AG04450 (cell line): ENCODE measurements around the gene WDR75. TPM values are rescaled to one million over a fixed set of nuclear protein-coding genes. Genes with fewer than 3 reads are reported as not detected.

Source experiments
- CTCF ChIA-PET: fragments of 300-600, 350-600 bp; formaldehyde crosslinking; extraction: SDS; loops from one replicate; lab custom pipeline; 2022; ENCODE audit warnings: antibody characterized with exemption, inconsistent platforms; lab: Charles Lee
- POLR2A ChIA-PET: fragments of 350-600 bp; formaldehyde crosslinking; extraction: SDS; loops from one replicate; lab custom pipeline; 2021; ENCODE audit warnings: antibody characterized with exemption, inconsistent platforms; lab: Yijun Ruan, JAX
- DNase-seq: peaks from one replicate; pipeline ENCODE4 v3.0.0-alpha.2; 2011; ENCODE audit warnings: low read depth, low spot score
- H3K27ac ChIP-seq: one replicate; pipeline ENCODE4 v1.5.1; 2012; ENCODE audit warnings: low read depth, low read length, control low read depth
- H3K27me3 ChIP-seq: one replicate; pipeline ENCODE4 v1.6.0; 2012; ENCODE audit warnings: low read length; ENCODE audit not compliant: control insufficient read depth, insufficient read depth
- H3K4me3 ChIP-seq: 2 replicates; pipeline ENCODE4 v1.5.1; 2011; ENCODE audit warnings: mild to moderate bottlenecking, low read depth, low read length, control low read depth
- H3K9me3 ChIP-seq: 2 replicates; pipeline ENCODE4 v1.5.1; 2012; ENCODE audit warnings: low read length; ENCODE audit not compliant: control insufficient read depth, insufficient read depth
- polyA minus RNA-seq: library from RNA; depleted of rRNA, polyadenylated mRNA; stranded (reverse); fragments of >200 nt; gene quantifications from 2 replicates; pipeline ENCODE4 v1.2.3, GENCODE V29; 2011; rRNA and poly(A)+ RNA removed
- polyA plus RNA-seq: library from polyadenylated mRNA; depleted of rRNA; stranded (reverse); fragments of >200 nt; gene quantifications from 2 replicates; pipeline ENCODE4 v1.2.3, GENCODE V29; 2011; rRNA removed
- TF ChIP-seq, protein P1 (sequence below): IDR thresholded peaks from 2 replicates; pipeline ENCODE4 v1.5.1; 2011; ENCODE audit warnings: low read depth, low read length, control low read depth, inconsistent platforms

Gene WDR75
- polyA plus RNA-seq (28.2 and 48.0 TPM in 2 replicates), polyA minus RNA-seq (55.9 and 65.6 TPM in 2 replicates)

DNA sequence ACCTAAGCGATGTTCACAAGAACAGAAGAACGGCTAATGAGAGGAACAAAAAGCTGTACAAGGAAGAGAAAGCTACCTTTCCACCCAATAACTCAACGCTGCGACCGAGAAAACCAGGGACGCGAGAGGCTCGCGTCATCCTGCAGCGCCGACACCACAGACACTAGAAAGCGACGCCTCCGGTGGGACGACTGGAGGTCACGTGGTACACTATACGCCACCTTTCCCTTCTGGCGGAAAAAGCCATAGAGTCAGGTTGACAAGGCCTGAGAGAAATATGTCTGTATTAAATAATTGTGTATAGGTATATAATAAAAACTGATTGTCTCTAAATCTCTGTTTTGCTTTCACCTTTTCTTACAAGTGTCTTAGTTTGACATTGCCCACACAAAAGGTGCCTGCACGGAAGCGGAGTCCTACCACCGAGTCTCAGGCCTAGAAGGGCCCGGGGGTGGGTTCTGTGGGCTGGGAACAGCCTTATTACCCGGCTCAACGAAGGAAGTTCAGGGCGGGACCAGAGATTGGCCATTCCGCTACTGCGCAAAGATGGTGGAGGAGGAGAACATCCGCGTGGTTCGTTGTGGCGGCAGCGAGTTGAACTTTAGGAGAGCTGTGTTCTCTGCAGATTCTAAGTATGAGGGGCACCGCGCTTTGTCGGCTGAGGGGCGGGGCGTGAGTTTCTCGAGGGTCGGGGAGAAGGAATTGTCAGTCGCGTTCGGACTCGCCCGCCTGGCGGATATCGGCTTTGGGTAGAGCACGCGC is at the start of gene WDR75:
WDR75 (plus strand) TSS at position 528 of the 762 bp plus-strand sequence; CDS start at position 547, 19 bp downstream.
- peak within 1 kb of the TSS; percentile 81 for H3K4me3 ChIP-seq
- TF ChIP-seq, protein P1, sequence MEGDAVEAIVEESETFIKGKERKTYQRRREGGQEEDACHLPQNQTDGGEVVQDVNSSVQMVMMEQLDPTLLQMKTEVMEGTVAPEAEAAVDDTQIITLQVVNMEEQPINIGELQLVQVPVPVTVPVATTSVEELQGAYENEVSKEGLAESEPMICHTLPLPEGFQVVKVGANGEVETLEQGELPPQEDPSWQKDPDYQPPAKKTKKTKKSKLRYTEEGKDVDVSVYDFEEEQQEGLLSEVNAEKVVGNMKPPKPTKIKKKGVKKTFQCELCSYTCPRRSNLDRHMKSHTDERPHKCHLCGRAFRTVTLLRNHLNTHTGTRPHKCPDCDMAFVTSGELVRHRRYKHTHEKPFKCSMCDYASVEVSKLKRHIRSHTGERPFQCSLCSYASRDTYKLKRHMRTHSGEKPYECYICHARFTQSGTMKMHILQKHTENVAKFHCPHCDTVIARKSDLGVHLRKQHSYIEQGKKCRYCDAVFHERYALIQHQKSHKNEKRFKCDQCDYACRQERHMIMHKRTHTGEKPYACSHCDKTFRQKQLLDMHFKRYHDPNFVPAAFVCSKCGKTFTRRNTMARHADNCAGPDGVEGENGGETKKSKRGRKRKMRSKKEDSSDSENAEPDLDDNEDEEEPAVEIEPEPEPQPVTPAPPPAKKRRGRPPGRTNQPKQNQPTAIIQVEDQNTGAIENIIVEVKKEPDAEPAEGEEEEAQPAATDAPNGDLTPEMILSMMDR, result no peak
- no peaks in the 10 kb centered on the region for H3K27me3 ChIP-seq
- peak within 1 kb of the TSS; percentile 87 for H3K27ac ChIP-seq
- DNase-seq, result peak; percentile 82
- POLR2A ChIA-PET, result interaction anchor here (0.6 to 1.5 kb wide), 3 partner anchors 13 to 231 kb away, joined by 3 to 5 read pairs (median 3); partner anchors contain the start of gene SLC40A1
- no peaks in the 10 kb centered on the region for H3K9me3 ChIP-seq
- CTCF ChIA-PET, result interaction anchor here (0.8 to 1.6 kb wide), 3 partner anchors 220 to 347 kb away, joined by 3 to 4 read pairs (median 4); no protein-coding TSS in a partner anchor

DNA sequence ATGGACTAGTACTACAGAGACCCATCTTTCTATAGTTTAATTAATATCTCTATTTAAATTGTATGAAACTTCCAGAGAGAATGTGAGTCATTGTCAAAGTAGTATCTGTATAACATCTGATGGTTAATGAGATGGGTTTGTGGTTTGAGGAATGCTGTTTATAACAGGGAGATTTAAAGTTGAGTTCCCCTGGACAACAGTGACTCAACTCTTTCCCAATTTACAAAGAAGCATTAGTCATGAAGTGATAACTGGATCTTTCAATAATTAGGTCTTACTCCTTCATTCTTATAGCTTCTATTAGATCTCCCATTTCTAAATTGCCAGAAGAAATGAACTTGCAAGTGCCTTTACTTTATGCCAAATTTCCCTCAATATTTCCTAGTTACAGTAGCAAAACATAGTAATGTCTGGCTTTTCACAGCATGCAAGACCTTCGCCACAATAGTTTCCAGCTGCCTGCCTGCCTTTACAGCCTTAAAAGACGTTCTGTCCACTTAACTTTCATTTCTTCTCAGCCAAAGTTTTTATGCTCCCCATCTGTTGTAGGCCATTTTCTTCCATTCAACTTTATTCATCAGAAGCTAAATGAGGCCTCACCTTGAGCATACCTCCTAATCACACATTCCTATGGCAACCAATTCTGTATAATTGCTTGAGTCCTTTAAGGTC is 47.7 kb upstream of the WDR75 start:
- 0 out of 2 replicates have a peak, but pooled peaks cover 4% of the 10 kb centered on the region for H3K9me3 ChIP-seq
- CTCF ChIA-PET, result interaction anchor here (1.1 kb wide), 1 partner anchor 19 kb away, joined by 5 read pairs; no protein-coding TSS in a partner anchor
- no peak overlapping the region for H3K4me3 ChIP-seq
- POLR2A ChIA-PET, result interaction anchor here (1.0 to 1.1 kb wide), 2 partner anchors 14 to 18 kb away, joined by 4 to 10 read pairs; no protein-coding TSS in a partner anchor
- DNase-seq, result peak; percentile 87
- TF ChIP-seq, protein P1, result no peak
- no peaks in the 10 kb centered on the region for H3K27me3 ChIP-seq
- peak overlapping the region; percentile 11 for H3K27ac ChIP-seq

DNA sequence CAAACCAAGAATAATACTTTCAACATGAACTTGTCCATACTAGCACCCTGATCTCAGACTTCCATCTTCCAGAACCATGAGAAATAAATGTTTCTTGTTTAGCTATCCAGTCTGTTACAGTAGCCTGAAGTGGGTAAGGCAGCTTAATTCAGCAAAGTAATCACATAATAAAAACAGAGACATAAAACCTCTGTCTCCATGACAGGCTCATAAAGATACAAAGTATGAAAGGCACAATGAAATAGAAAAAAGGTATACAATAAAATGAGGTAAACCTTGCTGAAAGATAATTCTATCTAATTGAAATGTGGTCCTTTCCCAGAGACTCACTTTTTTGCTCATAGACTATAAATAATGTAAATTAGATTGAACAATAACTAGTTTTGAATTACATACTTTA is 46.7 kb upstream of the WDR75 start:
- CTCF ChIA-PET, result interaction anchor here (1.4 to 1.9 kb wide), 2 partner anchors 28 to 300 kb away, joined by 3 to 5 read pairs; no protein-coding TSS in a partner anchor
- Histone ChIP-seq H3K27ac (no peak overlapping the region), H3K4me3 (no peak overlapping the region), H3K9me3 (peaks cover 4% of the 10 kb centered on the region; the same call in 1 of the 2 replicates), H3K27me3 (no peaks in the 10 kb centered on the region)
- TF ChIP-seq, protein P1, result no peak
- no peak for DNase-seq
- POLR2A ChIA-PET, result no interaction called here

DNA sequence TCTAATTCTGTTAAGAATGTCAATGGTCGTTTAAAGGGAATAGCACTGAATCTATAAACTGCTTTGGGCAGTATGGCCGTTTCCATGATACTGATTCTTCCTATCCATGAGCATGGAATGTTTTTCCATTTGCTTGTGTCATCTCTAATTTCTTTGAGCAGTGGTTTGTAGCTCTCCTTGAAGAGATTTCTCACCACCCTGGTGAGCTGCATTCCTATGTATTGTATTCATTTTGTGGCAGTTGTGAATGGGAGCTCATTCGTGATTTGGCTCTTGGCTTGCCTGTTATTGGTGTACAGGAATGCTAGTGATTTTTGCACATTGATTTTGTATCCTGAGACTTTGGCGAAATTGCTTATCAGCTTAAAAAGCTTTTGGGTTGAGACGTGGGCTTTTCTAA is 38.3 kb upstream of the WDR75 start:
- H3K4me3 ChIP-seq, result no peak overlapping the region
- no peaks in the 10 kb centered on the region for H3K27me3 ChIP-seq
- no peaks in the 10 kb centered on the region; the same call in 1 of the 2 replicates for H3K9me3 ChIP-seq
- H3K27ac ChIP-seq, result no peak overlapping the region
- no peak for DNase-seq
- ChIA-PET POLR2A (no interaction called here), CTCF (interaction anchor here (0.6 to 1.3 kb wide), 2 partner anchors 289 to 309 kb away, joined by 3 to 4 read pairs; no protein-coding TSS in a partner anchor)
- TF ChIP-seq, protein P1, result no peak
